C4-2B (cell line): ENCODE data around the gene CYP27C1.

Source experiments
- H3K27ac ChIP-seq: fragments of 450-650 bp; 2 replicates; pipeline ENCODE4 v1.5.1; 2017
- CTCF ChIP-seq: fragments of 450-650 bp; conservative IDR thresholded peaks from 2 replicates; pipeline ENCODE4 v1.5.1; 2017; ENCODE audit warnings: mild to moderate bottlenecking
- ZFX ChIP-seq: fragments of 450-650 bp; IDR thresholded peaks from 2 replicates; pipeline ENCODE4 v1.6.1; 2017

The CYP27C1 gene

GRCh38 chr2:127159543-127159942 lies 60.6 kb downstream of the CYP27C1 start:
- H3K27ac ChIP-seq = no peak overlapping the region
- TF ChIP-seq CTCF (no peak), ZFX (no peak)

- TF ChIP-seq CTCF (no peak), ZFX (no peak)
- no peak overlapping the region for H3K27ac ChIP-seq
These were observed 61.3 kb downstream of the CYP27C1 start for GRCh38 chr2:127158614-127159290.

DNA sequence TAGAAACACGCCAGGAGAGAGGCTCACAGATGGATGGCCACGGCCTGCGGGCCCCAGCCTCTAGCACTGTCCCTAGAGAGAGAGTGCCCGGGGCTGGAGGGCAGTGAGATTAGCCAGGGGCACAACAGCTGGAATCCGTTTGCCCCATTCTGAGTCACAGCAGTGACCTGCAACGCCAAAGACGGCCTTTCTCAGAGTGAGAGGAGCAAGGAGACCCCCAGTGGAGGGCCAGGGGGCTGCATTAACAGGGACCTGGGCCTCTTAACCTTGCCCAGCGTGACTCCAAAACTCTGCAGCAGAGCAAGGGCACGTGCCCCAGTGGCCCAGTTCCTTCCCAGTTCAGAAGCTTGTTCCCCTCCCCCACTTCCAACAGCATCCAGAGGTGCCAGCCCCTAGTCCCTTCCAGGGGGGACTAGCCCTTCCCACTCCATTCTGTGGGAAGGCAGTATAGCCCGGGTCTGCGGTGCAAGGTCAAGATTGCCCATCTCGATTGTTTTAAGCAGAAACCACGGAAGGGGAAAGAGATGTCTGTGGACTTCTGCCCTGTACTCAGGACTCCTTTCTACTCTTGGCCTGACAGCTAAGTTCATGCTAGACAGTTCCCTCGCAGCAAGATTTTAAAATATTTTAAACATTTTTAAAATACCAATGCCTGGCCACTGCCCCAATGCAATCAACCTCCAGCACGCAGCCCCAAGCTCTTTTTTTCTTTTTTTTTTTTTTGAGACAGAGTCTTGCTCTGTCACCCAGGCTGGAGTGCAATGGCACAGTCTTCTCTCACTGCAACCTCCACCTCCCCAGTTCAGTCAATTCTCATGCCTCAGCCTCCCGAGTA lies 62.2 kb downstream of the CYP27C1 start:
- TF ChIP-seq ZFX = no peak
- no peak for TF ChIP-seq CTCF
- no peak overlapping the region for H3K27ac ChIP-seq

DNA sequence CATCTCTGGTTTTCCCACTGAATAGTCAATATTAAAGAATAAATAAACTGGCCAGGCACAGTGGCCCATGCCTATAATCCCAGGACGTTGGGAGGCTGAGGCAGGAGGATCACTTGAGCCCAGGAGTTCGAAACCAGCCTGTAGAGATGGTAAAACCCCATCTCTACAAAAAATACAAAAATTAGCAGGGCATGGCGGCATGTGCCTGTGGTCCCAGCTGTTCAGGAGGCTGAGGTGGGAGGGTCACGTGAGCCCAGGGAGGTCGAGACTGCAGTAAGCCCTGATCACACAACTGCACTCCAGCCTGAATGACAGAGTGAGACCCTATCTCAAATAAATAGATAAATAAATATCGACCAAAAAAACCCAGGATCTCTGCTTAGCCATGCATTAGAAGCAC lies 63.0 kb downstream of the CYP27C1 start:
- H3K27ac ChIP-seq = no peak overlapping the region
- no peak for TF ChIP-seq CTCF
- no peak for TF ChIP-seq ZFX

GRCh38 chr2:127155947-127156346 lies 64.2 kb downstream of the CYP27C1 start:
- TF ChIP-seq CTCF = no peak
- no peak for TF ChIP-seq ZFX
- H3K27ac ChIP-seq = no peak overlapping the region

GRCh38 chr2:127155028-127155581 lies 65.0 kb downstream of the CYP27C1 start:
- no peak overlapping the region for H3K27ac ChIP-seq
- no peak for TF ChIP-seq ZFX
- no peak for TF ChIP-seq CTCF

DNA sequence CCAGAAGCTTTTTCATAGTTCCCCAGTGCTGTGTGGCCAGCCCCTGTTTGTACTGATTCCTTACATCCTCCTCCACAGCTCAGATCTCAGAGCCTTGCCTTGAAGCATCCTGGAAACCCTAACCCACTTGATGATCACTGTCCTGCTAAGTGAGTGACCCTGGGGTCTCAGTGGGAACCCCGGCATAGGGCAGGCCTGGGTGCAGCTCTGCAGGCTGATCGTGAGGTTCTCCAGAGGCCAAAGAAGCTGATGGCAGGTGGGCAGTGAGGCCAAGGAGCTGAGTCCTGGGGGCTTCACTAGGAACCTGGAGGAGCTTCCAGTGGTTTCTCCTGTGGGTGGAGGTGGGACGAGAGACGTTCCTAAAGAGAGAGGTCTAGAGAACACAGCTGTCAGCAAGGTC lies 65.7 kb downstream of the CYP27C1 start:
- TF ChIP-seq CTCF (no peak), ZFX (no peak)
- H3K27ac ChIP-seq = no peak overlapping the region
